ENCODE measurements around the gene DCLK1. TPM values are rescaled to one million over a fixed set of nuclear protein-coding genes. Genes with fewer than 3 reads are reported as not detected.

Gene DCLK1
- total RNA-seq, 4 donors from 2014 or later = 11.9 to 26.4 (median 15.5) TPM

- H3K4me3 ChIP-seq (replicated peaks in 1 of 3) = no peak overlapping the region
- intact Hi-C loops (cut with DNase I) = no loop called here
- no peak for DNase-seq
Observed at GRCh38 chr13:35994131-35994966, 136.8 kb downstream of the DCLK1 start.

GRCh38 chr13:35993686-35994085 lies 137.5 kb downstream of the DCLK1 start:
- TF ChIP-seq POLR2A (IDR thresholded peaks at IDR 0.05) = no peak
- no peak for TF ChIP-seq CTCF (IDR thresholded peaks at IDR 0.05)
- H3K27me3 ChIP-seq = no peaks in the 10 kb centered on the region
- H3K4me1 ChIP-seq = no peaks in the 10 kb centered on the region
- no peak overlapping the region for H3K27ac ChIP-seq
- WGBS, 2 donors = 38 to 40% methylated on average over 1 of the region's 1 CpG
- DNase-seq = no peak
- intact Hi-C loops (cut with DNase I) = no loop called here
- no peaks in the 10 kb centered on the region for H3K36me3 ChIP-seq
- H3K4me3 ChIP-seq (replicated peaks in 1 of 3) = no peak overlapping the region
- H3K9me3 ChIP-seq = no peaks in the 10 kb centered on the region

More at GRCh38 chr13:35994131-35994966, 136.8 kb downstream of the DCLK1 start:
- 63 to 80% methylated on average over 6 of the region's 6 CpGs for WGBS, 2 donors
- no peaks in the 10 kb centered on the region for H3K27me3 ChIP-seq
- no peaks in the 10 kb centered on the region for H3K9me3 ChIP-seq
- no peak overlapping the region for H3K27ac ChIP-seq
- no peak for TF ChIP-seq CTCF (IDR thresholded peaks at IDR 0.05)
- TF ChIP-seq POLR2A (IDR thresholded peaks at IDR 0.05) = no peak
- H3K4me1 ChIP-seq = no peaks in the 10 kb centered on the region
- no peaks in the 10 kb centered on the region for H3K36me3 ChIP-seq

- Histone ChIP-seq H3K4me3 (replicated peaks in 1 of 3) (no peak overlapping the region), H3K27ac (no peak overlapping the region), H3K27me3 (no peaks in the 10 kb centered on the region), H3K9me3 (no peaks in the 10 kb centered on the region), H3K4me1 (no peaks in the 10 kb centered on the region), H3K36me3 (no peaks in the 10 kb centered on the region)
- DNase-seq = no peak
- WGBS, 2 donors = 89 to 94% methylated on average over 4 of the region's 4 CpGs
- TF ChIP-seq POLR2A (IDR thresholded peaks at IDR 0.05) = no peak
- intact Hi-C loops (cut with DNase I) = no loop called here
Observed at GRCh38 chr13:35992964-35993363, 138.2 kb downstream of the DCLK1 start.

GRCh38 chr13:35990196-35990595 lies 141.0 kb downstream of the DCLK1 start:
- Histone ChIP-seq H3K27ac (no peak overlapping the region), H3K4me1 (no peaks in the 10 kb centered on the region), H3K27me3 (no peaks in the 10 kb centered on the region), H3K4me3 (replicated peaks in 1 of 3) (no peak overlapping the region), H3K9me3 (no peaks in the 10 kb centered on the region), H3K36me3 (no peaks in the 10 kb centered on the region)
- 83 to 88% methylated on average over 3 of the region's 3 CpGs for WGBS, 2 donors
- no peak for TF ChIP-seq POLR2A (IDR thresholded peaks at IDR 0.05)
- no peak for TF ChIP-seq CTCF (IDR thresholded peaks at IDR 0.05)
- intact Hi-C loops (cut with DNase I) = no loop called here
- no peak for DNase-seq

GRCh38 chr13:35988648-35989081 lies 142.5 kb downstream of the DCLK1 start:
- TF ChIP-seq POLR2A (IDR thresholded peaks at IDR 0.05) (no peak), CTCF (IDR thresholded peaks at IDR 0.05) (no peak)
- Histone ChIP-seq H3K36me3 (no peaks in the 10 kb centered on the region), H3K9me3 (no peaks in the 10 kb centered on the region), H3K27me3 (no peaks in the 10 kb centered on the region), H3K4me1 (no peaks in the 10 kb centered on the region), H3K27ac (no peak overlapping the region), H3K4me3 (replicated peaks in 1 of 3) (no peak overlapping the region)
- DNase-seq = no peak
- WGBS, 2 donors = 79 to 84% methylated on average over 6 of the region's 6 CpGs
- intact Hi-C loops (cut with DNase I) = no loop called here
